Left ventricle myocardium inferior (tissue), 1 donor: ENCODE measurements around the gene HDDC2. TPM values are rescaled to one million over a fixed set of nuclear protein-coding genes. Genes with fewer than 3 reads are reported as not detected.

ENCODE experiments used
- DNase-seq: peaks from one replicate; pipeline ENCODE4 v3.0.0-alpha.2; 2020
- H3K27ac ChIP-seq: fragments of 200-600 bp; replicated peaks from 2 replicates; pipeline ENCODE4 v1.8.0; 2021
- H3K27me3 ChIP-seq: fragments of 200-600 bp; 2 replicates; pipeline ENCODE4 v1.8.0; 2021; ENCODE audit warnings: low read depth
- H3K36me3 ChIP-seq: fragments of 200-600 bp; 2 replicates; pipeline ENCODE4 v1.8.0; 2021
- H3K4me1 ChIP-seq: fragments of 200-600 bp; 2 replicates; pipeline ENCODE4 v1.8.0; 2021
- H3K4me3 ChIP-seq: fragments of 200-600 bp; 2 replicates; pipeline ENCODE4 v1.8.0; 2021; ENCODE audit warnings: mild to moderate bottlenecking, moderate library complexity
- H3K9me3 ChIP-seq: fragments of 200-600 bp; replicated peaks from 2 replicates; pipeline ENCODE4 v1.8.0; 2021
- intact Hi-C: fragments of 100-400 bp; cut with micrococcal nuclease; formaldehyde crosslinking; loops from one replicate; pipeline ENCODE4 v1.11.0; 2022
- total RNA-seq: library from RNA; stranded (reverse); fragmentation: NEBNext Ultra II Directional; extraction: Animal tissue kit (Norgen Biotek cat#: 25700); gene quantifications from one replicate; pipeline ENCODE4 v1.2.1, GENCODE V29; 2021
- TF ChIP-seq, protein P1 (sequence below): fragments of 200-600 bp; IDR thresholded peaks from 2 replicates; pipeline ENCODE4 v1.8.0; 2021; ENCODE audit warnings: antibody characterized with exemption, mild to moderate bottlenecking, borderline replicate concordance
- donor health status: DM: no; HTN: yes; CAD: no; lungs with severe emphysema.

Gene HDDC2
- total RNA-seq, 1 donor from 2014 or later, result 87.9 TPM

DNA sequence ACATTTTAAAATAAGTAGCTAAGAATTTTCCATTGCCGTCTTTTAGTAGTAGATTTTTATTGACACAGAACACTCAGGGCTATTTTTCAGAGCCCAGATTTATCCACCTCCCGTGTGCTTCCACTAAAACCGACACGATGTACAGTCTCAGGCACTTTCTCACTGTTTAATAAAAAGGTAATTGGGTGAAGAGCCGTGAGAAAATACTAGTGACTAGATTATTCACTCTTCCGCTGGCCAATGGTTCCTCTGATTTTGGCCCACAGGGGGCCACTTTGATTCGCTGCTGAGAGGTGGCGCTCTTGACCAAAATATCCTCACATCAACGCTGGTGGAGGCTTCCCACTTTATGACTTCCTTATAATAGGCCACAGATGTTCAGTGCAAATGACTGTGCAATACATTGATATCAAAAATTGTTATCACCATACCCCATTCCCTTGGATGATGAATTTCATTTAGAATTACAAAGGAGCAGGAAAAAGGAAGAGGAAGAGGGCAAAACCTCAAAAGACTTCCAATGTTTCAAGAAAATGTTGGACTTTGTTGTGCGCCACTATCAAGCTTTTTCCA is 12.3 kb upstream of the HDDC2 start:
- H3K36me3 ChIP-seq, result no peaks in the 10 kb centered on the region
- no peaks in the 10 kb centered on the region for H3K9me3 ChIP-seq
- H3K27ac ChIP-seq, result peak overlapping the region; percentile 25
- TF ChIP-seq, protein P1, sequence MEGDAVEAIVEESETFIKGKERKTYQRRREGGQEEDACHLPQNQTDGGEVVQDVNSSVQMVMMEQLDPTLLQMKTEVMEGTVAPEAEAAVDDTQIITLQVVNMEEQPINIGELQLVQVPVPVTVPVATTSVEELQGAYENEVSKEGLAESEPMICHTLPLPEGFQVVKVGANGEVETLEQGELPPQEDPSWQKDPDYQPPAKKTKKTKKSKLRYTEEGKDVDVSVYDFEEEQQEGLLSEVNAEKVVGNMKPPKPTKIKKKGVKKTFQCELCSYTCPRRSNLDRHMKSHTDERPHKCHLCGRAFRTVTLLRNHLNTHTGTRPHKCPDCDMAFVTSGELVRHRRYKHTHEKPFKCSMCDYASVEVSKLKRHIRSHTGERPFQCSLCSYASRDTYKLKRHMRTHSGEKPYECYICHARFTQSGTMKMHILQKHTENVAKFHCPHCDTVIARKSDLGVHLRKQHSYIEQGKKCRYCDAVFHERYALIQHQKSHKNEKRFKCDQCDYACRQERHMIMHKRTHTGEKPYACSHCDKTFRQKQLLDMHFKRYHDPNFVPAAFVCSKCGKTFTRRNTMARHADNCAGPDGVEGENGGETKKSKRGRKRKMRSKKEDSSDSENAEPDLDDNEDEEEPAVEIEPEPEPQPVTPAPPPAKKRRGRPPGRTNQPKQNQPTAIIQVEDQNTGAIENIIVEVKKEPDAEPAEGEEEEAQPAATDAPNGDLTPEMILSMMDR, result peak; percentile 90
- intact Hi-C loops, result loop anchor here (5.0 kb wide), 2 partner anchors 438 to 453 kb away; no protein-coding TSS in a partner anchor
- H3K4me1 ChIP-seq, result peaks cover 16% of the 10 kb centered on the region
- peak; percentile 56 for DNase-seq
- H3K4me3 ChIP-seq, result no peak overlapping the region
- H3K27me3 ChIP-seq, result no peaks in the 10 kb centered on the region

DNA sequence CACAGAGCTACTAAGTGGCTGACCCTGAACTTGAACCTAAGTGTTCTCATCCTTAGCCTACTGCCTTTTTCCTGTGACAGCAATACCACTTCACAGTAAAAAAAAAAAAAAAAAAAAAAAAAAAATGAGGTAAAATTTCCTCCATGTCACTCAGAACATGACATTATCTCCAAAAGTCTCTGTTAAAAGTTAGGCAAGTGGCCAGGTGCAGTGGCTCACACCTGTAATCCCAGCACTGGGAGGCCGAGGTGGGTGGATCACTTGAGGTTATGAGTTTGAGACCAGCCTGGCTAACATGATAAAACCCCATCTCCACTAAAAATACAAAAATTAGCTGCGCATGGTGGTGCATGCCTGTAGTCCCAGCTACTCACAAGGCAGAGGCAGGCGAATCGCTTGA is 11.2 kb upstream of the HDDC2 start:
- DNase-seq, result no peak
- Histone ChIP-seq H3K4me3 (no peak overlapping the region), H3K9me3 (no peaks in the 10 kb centered on the region), H3K36me3 (no peaks in the 10 kb centered on the region), H3K27me3 (no peaks in the 10 kb centered on the region), H3K4me1 (peaks cover 19% of the 10 kb centered on the region), H3K27ac (no peak overlapping the region)
- TF ChIP-seq, protein P1, result no peak
- intact Hi-C loops, result loop anchor here (5.0 kb wide), 2 partner anchors 439 to 454 kb away; no protein-coding TSS in a partner anchor

DNA sequence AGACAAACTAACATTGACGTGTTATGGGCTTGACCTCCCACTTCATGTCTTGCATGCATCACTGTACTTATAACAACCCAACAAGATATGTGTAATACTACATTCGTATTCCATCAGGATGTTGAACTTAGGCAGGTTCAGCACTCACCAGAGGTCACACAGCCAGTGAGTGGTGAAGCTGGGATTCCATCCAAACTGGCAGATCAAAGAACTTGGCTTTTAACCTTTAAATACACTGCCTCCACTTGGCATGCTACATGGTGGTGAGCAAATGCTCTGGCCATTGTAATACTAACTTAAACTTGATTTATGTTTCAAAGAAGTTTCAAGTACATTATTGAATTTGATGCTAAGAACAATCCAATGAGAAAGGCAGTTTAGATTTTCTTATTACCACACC is 10.7 kb upstream of the HDDC2 start:
- Histone ChIP-seq H3K4me1 (peaks cover 19% of the 10 kb centered on the region), H3K27me3 (no peaks in the 10 kb centered on the region), H3K9me3 (no peaks in the 10 kb centered on the region), H3K27ac (no peak overlapping the region), H3K36me3 (no peaks in the 10 kb centered on the region), H3K4me3 (no peak overlapping the region)
- no peak for DNase-seq
- intact Hi-C loops, result loop anchor here (5.0 kb wide), 2 partner anchors 440 to 455 kb away; no protein-coding TSS in a partner anchor
- TF ChIP-seq, protein P1, result no peak

DNA sequence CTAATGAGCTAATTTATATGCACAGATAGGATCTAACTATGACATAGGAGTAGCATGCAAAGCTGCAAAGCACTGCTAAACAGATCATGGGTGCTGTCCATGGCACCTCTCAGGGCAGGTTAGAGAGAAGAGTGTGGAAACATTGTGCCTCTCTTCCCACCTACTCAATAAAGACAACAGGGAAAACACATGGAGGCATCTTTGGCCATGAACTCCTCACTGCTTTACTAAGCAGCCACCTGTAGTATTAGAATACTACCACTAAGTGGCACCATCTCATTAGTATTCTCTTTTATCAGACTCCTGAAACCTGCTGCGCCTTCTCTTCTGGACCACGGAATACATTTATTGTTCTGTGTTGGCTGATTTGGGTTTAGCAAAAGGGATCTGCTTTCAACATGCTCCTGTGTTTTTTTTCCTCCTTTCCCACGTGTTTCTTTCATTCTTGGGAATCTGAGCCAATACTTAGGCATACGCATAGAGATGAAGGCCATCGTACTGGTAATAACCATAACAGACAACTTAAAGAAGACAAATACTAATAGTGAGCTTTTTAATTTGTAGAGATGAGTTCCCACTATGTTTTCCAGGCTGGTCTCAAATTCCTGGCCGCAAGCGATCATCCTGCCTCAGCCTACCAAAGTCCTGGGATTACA is 9.4 kb upstream of the HDDC2 start:
- Histone ChIP-seq H3K27me3 (no peaks in the 10 kb centered on the region), H3K9me3 (no peaks in the 10 kb centered on the region), H3K27ac (no peak overlapping the region), H3K36me3 (no peaks in the 10 kb centered on the region), H3K4me1 (peaks cover 19% of the 10 kb centered on the region), H3K4me3 (no peak overlapping the region)
- no peak for DNase-seq
- intact Hi-C loops, result loop anchor here (5.0 kb wide), 2 partner anchors 441 to 456 kb away; no protein-coding TSS in a partner anchor
- TF ChIP-seq, protein P1, result peak; percentile 91

DNA sequence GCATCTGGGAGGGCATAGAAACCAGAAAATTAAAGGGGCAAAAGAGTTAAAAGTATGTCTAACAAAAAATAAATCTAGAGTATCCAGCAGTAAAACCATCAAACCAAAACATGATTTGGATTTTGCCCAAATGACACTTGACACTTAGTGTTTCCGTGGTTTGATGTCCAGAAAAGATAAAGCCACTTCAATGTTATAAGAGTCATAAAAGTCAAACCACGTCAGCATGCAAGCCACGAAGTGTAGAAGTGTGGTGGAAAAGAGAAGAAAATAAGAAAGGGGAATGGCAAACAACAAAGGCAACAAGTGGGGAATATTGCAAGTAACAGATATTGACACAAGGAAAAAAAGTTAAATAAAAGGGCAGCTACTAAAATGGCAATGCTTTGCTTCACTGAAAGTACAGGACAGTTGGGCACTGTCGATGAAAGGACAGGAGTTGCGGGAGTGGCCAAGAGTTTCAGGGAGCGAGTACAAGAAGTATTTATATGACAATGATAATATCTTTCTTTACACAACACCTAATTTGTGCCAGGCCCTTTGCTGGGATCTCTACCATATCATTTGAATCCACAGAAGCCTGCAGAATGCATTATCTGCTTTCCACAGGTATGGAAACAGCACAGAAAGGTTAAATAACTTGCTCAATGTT is 6.3 kb upstream of the HDDC2 start:
- no peak overlapping the region for H3K27ac ChIP-seq
- H3K27me3 ChIP-seq, result no peaks in the 10 kb centered on the region
- DNase-seq, result no peak
- H3K36me3 ChIP-seq, result no peaks in the 10 kb centered on the region
- H3K9me3 ChIP-seq, result peaks cover 5% of the 10 kb centered on the region
- H3K4me1 ChIP-seq, result peaks cover 10% of the 10 kb centered on the region
- intact Hi-C loops, result loop anchor here (10.0 kb wide), 2 partner anchors 153 to 657 kb away; partner anchors contain the start of gene TPD52L1
- TF ChIP-seq, protein P1, result no peak
- H3K4me3 ChIP-seq, result no peak overlapping the region
